Stimulated activated CD4-positive, alpha-beta T cell treated with anti-CD3 and anti-CD28 coated beads, Interleukin-15, amount 100 ng/mL, for 24 hours (primary cell): Measurements from ENCODE around the gene CDHR2.
"Not testable (repeated sequence)": the region's sequence is repeated elsewhere in the genome, so short reads cannot be mapped to it uniquely, and the experiment has no call there.

Experiments
- DNase-seq: peaks from one replicate; pipeline ENCODE4 v3.0.0-alpha.2; 2020

The CDHR2 gene

DNA sequence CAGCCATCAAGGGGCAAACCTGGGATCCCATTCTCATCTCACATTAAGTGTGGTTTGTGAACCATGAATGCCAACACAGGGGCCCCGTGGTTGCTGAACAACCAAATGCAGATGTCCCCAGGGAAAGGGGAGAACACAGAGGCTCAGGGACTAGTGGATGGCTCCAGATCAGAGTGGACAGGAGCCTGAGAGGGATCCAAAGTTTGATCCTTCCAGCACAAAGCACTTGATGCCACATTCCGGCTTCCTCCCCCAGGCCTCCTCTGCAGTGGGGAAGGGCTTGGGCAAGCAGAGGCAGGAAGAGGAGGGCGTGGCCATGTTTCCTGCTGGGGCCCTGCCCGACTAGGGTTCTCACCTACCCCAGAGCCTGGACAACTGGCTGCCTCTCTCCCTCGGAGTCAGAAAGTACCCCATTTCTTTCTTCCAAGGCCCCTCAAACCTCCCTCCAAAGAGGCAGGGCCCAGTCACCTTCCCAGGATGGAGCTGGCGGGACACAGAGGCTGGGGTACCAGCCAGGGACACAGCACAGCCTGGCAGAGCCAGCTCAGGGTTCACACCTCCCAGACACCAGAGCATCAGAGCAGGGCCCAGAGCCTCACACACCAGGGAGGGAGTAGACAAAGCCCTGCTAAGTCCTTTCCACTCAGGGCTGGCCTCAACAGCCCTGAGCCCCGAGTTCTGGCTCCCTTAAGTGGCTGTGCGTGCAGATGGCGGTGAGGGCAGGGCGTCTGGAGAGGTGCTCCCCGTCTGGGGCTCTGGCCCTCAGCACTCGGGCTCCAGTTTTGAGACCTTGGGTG lies 7.6 kb upstream of the CDHR2 start:
- DNase-seq, result peak; percentile 85

DNA sequence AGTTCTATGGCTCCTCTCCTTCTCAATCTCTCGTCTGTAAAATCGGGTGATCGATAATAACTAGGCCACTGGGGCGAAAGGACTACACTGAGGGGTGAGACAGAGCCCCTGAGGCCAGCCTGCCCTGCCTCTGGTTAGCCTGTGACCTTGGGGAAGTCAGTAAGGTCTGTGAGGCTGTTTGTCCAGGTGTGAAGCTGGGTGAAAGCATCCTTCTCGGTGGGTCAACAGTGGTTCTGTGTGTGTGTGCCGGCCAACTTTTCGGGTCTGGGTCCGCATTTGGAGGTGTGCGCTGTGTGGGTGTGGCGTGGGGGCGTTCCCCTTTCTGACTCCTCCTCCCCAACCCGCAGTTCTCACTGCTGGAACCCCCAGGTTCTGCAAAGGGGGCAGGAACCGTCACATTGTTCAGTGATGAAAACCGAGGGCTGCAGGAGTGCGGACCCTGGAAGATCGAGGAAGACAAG lies 7.0 kb upstream of the CDHR2 start:
- DNase-seq, result peak; percentile 81

DNA sequence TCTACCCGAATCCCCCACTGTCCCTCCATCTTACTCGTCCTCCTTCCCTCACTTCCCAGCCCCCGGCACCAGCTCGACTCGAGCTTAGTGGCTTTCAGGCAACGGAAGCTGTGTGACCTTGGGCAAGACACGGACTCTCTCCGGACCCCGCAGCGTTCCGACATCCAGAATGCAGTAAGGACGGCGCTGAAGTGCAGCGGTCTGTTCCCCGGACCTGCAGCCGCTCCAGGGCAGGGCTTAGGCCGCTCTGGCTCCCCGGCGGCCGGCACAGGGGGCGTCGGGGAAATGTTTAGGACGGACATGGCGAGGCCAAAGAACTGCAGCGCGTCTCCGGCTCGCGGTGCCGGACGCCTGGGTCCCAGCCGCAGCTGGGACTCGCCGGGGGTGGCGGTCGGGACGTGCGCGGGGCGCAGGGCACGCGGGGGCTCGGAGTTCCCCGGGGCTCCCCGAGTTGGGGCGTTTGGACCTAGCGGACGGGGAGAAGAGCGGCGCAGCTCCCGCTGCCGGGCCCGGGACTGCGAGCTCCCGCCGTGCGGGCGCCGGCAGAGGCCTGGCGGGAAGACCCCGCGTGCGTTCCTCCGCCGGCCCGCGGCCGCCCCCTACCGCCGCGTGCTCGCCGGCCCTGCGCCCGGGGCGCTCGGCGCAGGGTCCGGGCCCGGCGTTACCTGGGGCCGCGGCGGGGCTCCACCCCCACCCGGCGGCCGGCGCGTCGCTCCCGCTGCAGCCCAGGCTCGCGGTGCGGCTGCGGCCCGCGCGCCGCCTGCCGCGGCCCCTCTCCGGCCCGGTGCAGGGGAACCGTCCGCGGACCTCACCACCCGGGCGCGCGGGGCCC lies 6.3 kb upstream of the CDHR2 start:
- peak; percentile 46 for DNase-seq

DNA sequence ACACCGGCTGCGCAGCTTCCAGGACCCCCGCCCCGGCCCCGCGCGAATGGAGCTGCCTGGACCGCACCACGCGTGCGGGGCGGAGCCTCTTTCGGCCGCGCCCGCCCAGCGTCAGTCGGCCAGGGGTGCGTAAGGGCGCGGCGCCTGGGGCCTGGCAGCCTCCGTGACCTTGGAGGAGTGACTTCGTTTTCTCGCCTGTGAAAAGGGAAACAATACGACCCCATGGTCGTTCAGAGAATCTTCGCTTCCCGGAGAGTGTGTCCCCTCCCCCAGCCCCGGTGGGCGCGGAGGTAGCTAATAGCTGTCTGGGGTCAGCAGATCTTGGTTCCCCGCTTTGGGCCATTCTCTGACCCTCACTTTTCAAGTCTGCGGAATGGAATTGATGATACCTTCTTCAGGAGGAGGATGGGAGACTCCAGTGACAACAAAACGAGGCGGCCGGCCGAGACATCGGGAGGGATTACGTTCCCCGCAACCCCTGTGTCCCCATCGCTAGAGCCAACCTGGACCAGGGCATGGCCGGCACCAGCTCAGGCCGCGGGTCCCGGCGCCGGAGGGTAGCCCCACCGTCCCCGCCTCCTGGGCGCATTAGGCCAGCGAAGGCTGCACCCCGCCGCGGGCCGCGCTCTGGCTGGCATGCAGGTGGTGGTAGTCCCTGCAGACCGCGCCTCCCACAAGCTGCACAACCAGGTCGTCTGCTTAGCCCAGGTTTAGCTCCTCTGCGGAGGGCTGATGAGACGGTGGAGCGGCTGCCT lies 5.5 kb upstream of the CDHR2 start:
- peak; percentile 87 for DNase-seq

DNA sequence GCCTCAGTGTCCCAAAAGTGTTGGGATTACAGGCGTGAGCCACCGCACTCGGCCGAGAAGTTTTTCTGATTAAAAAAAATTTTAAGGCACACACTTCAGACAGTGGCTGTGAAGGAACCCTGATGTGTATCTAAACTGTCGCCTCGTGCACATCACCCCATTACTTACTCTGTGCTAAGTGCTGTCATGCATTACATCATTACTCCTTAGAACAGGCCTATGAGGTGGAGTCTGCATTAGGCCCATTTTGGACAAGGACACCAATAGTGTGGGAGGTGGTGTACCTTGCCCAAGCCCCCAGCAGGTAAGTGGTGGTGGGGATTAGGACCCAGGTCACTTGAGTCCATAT lies 3.8 kb upstream of the CDHR2 start:
- DNase-seq, result no peak

DNA sequence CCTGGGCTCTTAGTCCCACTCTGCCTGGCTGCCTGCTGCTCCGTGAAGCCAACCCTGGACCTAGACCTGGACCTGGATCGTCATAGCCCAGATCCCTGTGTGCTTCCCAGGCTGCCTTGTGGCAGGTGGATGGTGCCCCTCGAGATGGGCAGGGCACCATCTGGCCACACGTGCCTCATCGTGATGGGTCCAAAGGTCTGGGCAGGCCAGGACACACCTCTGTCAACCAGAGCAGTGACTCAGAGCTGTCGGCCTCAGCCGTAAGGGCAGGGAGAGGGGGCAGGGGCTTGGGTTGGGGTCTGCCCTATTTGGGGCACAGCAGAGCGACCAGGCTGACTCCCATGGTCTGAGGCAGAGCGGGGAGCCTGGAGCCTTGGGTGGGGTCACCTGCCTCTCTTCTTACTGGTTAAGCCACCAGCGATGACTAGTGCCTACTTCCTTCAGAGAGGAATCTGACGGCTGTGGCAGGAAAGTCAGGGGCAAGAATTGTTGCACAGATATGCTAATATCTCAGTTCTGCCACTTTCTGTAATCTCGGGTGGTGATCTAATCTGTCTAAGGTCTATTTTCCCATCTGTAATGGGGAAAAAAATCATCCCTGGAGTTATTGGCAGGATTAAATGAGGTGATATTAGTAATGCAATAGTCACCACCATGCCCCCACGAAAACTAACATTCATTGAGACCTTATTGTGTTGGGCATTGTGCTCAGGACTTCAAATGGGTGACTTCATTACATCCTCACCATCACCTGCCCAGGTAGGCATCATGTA lies 3.2 kb upstream of the CDHR2 start:
- no peak for DNase-seq

DNA sequence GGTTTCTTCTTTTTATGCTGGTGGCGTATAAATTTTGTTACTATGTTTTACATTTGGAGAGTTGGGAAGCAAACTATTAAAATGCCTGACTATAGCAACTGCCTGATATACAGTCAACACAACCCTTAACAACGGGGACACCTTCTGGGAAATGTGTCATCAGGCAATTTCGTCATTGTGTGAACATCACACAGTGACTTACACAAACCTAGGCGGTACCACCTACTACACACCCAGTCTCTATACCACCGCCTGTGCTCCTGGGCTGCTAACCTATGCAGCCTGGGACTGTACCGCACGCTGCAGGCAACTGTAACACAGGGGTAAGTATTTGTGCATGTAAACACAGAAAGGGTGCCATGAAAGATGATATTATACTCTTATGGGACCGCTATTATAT lies 1.3 kb upstream of the CDHR2 start:
- no peak for DNase-seq

DNA sequence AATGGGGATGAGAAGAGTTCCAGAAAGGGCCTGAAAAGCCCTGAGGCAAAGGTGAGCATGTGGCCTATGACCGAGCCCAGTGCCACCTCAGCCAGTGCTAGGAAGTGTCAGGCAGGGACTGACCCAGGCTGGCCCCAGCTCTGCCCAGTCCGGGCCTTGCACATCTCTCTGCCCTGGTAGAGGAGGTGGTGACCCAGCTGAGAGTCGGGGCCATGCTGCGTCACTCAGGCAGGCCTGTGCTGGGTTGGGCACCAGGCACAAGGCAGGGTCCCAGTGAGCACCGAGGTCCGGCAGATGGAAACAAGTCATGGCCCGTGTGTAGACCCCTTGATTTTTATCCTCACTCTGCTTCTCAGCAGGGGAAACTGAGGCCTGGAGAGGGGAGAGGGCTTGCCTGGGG lies 729 bp downstream of the CDHR2 start:
- DNase-seq, result no peak

DNA sequence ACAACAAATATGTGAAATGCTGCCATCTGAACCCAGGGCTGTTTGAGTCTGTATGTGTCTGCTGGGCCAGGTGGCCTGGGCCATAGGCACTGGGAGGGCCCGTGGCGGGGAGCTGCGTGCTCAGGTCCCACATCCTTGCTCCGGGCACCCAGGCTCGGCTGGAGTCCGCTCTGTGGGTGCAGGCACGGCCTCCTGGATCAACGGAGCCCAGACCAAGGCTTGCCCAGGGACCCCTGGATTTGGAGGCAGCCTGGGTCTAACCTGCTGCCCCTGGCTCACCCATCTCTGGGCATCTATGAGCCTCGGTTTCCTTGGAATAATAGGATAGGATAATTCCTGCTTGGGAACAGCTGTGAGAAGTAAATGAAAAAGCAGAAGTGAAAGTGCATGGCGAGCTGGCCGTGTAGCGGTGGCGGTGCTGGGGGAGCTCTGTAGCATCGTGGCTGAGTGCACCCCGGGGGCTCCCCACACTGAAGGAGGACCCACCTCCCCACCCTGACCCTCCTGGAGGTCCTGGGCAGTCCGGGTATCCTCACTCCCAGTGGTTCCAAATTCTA lies 1.2 kb downstream of the CDHR2 start:
- no peak for DNase-seq

DNA sequence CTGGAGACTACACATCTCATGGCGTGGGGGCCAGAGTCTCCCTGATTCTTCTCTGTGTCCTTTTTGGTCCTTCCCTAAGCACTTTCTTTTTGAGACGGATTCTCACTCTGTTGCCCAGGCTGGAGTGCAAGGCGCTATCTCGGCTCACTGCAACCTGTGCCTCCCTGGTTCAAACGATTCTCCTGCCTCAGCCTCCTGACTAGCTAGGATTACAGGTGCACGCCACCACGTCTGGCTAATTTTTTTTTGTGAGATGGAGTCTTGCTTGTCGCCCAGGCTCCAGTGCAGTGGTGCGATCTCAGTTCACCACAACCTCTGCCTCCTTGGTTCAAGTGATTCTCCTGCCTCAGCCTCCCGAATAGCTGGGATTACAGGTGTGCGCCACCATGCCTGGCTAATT lies 1.8 kb downstream of the CDHR2 start:
- not testable (repeated sequence) for DNase-seq

DNA sequence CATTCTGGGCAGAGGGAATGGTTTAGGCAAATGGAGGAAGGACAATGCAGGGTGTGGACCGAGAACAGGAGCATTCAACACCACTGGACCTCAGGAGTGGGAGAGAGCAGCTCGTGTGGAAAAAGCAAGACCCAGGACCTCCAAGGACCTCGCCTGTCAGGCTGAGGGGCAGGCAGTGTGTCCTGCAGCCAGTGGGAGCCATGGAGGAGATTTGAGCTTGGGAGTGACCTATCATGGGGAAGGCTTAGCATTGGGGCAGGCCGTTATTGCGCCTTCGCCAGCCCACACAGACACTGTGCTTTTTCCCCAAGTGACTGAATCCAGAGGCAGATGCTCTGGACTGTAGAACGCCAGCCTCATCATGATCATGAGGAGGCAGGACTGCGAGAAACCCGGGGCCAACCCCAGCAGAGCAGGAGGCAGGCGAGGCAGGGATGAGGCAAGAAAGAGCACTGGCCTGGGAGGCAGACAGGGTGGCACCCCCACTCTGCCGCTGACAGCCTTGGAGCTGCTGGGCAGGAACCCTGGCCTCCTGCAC lies 3.3 kb downstream of the CDHR2 start:
- no peak for DNase-seq

DNA sequence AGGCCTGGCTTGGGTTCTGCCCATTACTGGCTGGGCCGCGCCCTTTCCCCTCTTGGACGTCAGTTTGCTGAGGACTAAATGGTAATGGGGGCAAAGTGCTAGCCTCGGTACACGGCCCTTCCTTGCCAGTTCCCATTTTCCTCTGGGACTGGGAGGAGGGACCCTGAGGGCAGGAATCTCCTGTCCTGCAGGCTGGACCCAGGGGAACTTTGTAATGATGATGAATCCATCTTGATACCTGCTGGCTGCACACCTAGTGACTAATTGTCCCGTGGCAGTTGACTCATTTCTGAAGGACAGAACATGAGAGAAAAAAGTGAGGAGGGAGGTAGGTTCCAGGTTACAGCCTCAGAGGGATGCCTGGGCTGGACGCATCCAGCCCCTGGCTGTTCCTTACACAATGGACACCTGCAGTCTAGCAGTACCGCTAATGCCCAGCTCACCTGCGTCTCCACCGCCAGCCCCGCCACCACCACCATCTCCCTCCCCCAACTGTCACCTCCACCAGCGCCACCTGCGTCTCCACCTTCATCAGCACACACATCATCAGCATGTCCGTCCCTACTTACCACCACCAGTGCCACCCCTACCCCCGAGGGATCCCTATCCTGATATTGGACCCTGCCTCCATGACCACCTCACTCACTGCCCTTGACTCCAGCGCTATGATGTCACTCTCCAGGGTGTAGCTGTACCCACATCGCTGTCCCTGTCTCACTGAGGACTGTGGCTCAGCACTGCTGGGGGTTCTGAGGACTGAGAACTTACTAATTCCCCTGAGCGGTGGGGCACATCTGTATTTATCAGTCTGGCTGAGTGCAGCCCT lies 4.3 kb downstream of the CDHR2 start:
- no peak for DNase-seq

DNA sequence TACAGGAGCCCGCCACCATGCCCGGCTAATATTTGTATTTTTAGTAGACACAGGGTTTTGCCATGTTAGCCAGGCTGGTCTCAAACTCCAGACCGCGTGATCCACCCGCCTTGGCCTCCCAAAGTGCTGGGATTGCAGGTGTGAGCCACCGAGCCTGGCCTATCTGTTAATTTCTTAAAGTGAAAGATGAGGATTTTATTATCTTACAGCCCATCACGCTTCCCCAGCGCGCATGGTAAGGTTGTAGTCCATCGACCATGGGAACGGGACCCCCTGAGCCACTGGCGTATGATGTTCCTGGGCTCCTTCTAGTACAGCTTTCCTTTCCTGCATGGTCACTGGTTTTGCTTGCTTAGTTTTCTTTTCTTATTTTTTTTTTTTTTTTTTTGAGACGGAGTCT lies 8.7 kb downstream of the CDHR2 start:
- no peak for DNase-seq

DNA sequence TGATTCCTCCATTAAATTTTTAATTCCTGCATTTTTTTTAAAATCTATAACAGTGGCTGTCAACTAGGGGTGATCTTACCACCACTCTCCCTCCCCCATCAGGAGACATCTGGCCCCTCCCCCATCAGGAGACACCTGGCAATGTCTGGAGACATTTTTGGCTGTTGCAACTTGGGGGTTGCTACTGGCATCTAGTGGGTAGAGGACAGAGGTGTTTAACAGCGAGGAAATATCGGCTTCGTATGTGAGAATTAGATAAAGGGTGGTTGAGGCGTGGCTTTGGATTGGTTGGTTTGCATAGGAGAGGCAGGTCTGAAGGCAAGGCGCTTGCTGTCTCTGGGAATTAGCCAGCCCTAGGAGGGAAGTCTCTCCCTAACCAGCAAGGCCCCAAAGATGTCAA lies 10.5 kb downstream of the CDHR2 start:
- DNase-seq, result no peak

DNA sequence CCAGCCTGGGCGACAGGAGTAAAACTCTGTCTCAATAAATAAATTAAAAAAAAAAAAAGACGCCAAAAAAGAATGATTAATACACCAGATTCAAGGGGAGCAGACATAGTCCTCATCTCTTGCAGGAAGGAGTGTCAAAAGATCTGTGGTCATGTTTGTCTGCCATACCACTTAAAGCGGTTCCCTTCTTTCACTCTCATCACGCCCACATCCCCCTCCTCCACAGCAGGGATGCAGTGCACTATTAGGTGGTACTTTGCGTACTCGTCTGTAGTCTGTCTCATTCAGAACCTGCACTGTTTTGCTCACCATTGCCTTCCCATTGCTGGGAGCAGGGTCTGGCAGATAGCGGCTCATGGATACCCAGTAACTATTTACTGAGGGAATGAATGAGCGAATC lies 11.2 kb downstream of the CDHR2 start:
- peak; percentile 52 for DNase-seq

DNA sequence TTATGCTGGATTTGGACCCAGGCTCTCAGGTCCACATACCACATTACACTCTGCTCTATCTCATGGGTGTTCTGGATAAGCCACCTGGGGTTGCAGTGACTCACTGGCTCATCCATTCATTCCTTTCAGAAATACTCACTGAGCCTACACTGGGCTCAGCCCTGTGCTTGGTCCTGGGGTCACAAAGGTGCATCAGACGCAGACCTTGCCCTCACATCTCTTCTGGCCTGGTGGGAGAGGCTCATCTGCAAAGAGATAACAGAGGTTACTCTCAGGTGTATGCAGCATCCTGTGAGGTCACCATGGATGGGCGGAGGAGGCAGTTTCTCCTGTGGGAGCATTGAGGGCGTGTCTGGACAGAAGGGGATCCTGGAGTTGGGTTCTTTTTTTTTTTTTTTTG lies 12.1 kb downstream of the CDHR2 start:
- no peak for DNase-seq

DNA sequence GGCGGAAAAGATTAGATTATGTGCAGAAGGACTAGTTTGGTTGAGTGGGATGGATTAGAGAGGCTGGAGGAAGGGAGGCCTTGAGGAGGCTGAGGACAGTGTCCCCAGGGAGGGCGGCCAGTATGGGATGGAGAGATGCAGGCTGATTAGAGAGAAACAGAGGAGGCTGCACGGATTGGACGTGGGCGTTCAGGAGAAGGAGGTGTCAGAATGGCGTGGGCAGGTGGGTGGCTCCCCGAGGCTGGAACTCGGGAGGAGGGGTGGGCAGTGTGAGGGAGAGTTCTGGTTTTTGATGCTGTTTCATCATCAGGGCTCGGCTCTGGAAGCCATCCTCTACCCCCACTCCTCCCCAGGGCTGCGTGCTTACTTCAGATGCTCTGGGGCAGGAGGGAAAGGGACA lies 13.0 kb downstream of the CDHR2 start:
- no peak for DNase-seq

DNA sequence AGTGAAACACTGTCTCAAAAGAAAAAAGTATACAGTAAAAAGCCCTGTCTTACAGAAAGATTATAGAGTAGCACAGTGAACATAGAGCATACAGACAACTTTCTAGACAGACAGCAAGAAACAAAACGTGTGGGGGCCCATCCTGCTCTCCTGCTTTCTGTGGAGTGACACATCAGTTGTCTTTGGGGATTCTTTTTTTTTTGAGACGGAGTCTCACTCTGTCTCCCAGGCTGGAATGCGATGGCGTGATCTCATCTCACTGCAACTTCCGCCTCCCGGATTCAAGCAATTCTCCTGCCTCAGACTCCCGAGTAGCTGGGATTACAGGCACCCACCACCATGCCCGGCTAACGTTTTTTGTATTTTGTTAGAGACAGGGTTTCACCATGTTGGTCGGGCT lies 14.9 kb downstream of the CDHR2 start:
- DNase-seq, result no peak

DNA sequence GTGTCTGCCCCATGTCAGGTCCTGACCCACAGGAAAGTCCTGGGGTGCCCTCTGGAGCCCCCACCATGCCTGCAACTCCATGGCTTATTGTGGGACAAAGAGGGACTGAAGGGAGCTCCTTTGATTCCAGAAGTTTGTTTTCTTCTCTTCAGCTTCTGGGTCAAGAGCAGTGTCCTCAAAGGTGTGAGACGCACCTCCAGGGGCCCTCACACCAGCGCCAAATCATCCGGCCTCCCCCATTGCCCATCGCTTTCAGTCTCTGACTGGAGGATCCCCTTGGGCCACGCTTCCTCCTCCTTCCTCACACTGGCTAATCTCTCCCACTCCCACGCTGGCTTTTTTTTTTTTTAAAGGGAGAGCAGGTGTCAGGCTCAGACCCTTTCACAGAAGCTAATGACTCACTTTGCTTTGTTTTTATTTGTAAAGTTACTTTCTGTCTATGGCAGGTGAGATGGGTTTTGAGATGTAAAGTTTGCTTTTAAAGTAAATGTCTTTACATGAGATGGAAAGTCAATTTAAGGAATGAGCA lies 16.7 kb downstream of the CDHR2 start:
- DNase-seq, result no peak

DNA sequence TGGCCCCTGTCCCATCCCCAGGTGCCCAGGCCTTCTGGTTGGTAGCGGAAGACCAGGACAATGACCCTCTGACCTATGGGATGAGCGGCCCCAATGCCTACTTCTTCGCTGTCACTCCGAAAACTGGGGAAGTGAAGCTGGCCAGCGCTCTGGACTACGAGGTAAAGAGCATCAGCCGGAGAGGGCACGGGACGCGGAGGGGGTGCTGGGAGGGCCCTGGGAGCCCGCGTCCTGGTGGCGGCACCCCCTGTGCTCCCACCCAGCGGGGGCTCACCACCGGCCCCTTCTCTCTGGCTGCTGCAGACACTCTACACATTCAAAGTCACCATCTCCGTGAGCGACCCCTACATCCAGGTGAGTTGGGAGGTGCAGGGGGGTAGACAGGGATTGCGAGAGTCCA lies 19.5 kb downstream of the CDHR2 start:
- no peak for DNase-seq

DNA sequence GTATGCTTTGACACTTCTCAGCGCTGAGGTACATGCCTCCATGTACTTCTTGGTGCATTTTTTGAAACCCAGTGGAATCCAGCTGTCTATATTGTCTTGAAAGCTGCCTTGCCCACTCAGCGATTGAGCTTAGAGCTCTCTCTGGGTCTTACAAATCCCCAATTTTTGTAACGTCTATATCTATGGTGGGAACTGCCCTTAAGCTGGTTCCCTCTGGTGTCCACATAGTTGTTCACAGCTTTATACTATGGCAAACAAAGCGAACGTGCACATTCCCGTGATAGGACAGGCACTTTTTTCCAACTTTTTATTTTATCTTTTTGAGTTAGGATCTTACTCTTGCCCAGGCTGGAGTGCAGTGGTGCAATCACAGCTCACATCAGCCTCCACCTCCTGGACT lies 20.9 kb downstream of the CDHR2 start:
- no peak for DNase-seq
